ENCODE measurements around the gene BRWD1.
"Not testable (repeated sequence)": the region's sequence is repeated elsewhere in the genome, so short reads cannot be mapped to it uniquely, and the experiment has no call there.

Gene BRWD1

GRCh38 chr21:39164523-39164922 lies 148.9 kb downstream of the BRWD1 start:
- DNase-seq, result no peak

DNA sequence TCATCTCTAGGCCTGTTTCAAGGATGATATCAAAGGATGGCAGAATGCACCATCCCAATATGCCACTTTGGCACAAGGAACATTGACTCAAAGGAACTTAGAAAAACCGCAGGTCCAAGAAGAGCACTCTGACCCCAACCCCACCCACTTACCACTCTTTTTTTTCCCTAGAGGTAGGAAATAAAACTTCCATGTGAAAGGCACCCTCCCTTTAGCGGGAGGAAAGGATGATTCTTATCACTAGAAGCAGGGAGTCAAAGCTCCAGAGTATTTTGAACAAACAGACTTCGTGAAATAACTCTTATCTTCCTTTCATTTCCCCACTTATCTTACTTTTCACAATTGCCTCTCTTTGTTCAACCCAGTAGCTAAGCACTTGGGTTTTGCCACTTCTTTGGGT lies 152.4 kb downstream of the BRWD1 start:
- no peak for DNase-seq

- DNase-seq, result no peak
Measured at GRCh38 chr21:39159342-39160063, 153.9 kb downstream of the BRWD1 start.

GRCh38 chr21:39157241-39157640 lies 156.2 kb downstream of the BRWD1 start:
- not testable (repeated sequence) for DNase-seq

- DNase-seq, result no peak
Measured at GRCh38 chr21:39156024-39156423, 157.4 kb downstream of the BRWD1 start.

- no peak for DNase-seq
Measured at GRCh38 chr21:39155578-39155977, 157.9 kb downstream of the BRWD1 start.

DNA sequence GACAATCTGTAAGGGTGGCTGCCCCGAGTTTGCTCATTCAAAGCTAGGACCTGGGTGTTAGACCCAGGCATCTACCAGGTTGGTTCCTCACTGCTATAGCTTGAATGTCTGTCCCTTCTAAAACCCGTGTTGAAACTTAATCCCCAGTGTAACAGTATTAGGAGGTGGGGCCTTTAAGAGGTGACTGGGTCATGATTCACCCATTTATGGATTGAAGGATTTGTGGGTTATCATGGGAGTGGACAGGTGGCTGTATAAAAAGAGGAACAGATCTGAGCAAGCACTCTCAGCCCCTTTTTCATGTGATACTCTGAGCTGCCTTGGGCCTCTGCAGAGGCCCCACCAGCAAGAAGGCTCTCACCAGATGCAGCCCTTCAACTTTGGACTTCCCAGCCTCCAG lies 159.6 kb downstream of the BRWD1 start:
- no peak for DNase-seq

- DNase-seq, result no peak
Measured at GRCh38 chr21:39153373-39153772, 160.1 kb downstream of the BRWD1 start.

GRCh38 chr21:39152271-39152670 lies 161.2 kb downstream of the BRWD1 start:
- no peak for DNase-seq

DNA sequence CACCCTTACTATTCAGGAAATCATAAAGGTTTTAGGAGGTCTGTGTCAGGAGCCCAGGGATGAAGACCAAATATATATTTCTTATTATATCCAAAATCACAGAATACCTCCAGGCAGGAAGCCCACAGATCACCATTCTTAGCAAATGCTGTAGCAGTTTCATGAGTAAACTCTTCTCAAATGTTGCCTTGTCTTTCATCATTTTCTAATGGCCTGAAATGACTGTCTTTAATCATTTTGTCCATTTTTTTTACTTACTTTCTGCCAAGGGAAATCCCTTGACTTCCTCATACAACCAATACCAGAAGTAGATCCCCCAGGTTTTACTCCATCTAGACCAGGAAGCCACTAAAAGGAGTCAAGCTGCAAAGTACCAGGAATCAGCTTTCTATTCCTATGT lies 162.6 kb downstream of the BRWD1 start:
- no peak for DNase-seq

DNA sequence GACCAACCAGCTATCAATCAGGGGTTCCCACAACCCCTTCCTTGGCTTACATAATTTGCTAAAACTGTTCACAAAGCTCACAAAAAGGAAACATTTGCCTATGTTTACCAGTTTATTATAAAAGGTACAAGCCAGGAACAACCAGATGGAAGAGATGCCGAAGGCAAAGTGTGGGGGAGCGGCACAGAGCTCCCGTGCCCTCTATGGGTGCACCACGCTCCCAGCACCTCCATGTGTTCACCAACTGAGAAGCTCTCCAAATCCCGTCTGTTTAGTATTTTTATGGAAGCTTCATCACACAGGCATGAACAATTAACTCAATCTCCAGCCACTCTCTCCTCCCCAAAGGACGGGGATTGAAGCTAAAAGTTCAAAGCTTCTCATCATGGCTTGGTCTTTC lies 163.1 kb downstream of the BRWD1 start:
- DNase-seq, result no peak

GRCh38 chr21:39149882-39150281 lies 163.6 kb downstream of the BRWD1 start:
- DNase-seq, result no peak

- no peak for DNase-seq
Measured at GRCh38 chr21:39148975-39149374, 164.5 kb downstream of the BRWD1 start.

- no peak for DNase-seq
Measured at GRCh38 chr21:39144191-39144590, 169.2 kb downstream of the BRWD1 start.

DNA sequence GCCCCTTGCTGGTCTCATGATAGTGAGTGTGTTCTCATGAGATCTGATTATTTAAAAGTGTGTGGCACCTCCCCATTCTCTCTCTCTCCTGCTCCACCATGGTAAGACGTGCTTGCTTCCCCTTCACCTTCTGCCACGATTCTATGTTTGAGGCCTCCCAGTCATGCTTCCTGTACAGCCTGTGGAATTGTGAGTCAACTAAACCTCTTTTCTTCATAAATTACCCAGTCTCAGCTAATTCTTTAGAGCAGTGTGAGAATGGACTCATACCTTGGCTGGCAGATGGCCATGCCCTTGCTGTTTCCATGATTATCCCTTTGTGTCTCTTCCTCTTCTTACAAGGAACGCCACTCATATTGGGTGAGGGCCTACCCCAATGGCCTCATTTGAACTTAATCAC lies 170.5 kb downstream of the BRWD1 start:
- DNase-seq, result no peak

DNA sequence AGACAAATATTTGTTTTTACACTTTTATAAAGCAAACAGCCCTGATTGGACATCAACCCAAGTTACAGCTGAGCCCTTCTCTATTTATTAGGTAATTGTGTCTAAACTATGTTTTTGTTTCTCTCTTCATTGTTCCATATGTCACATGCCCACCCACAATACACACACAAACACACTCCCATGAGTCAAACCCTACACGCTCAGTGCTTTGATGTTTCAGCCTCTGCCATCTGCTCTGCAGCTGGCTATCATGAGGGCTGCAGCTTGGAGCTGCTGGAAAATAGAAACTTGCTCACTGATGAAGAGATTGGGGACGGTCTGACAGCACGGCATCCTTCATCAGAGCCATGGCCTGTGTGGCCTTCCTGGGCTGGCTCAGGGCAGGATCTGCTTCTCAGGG lies 171.9 kb downstream of the BRWD1 start:
- DNase-seq, result no peak

DNA sequence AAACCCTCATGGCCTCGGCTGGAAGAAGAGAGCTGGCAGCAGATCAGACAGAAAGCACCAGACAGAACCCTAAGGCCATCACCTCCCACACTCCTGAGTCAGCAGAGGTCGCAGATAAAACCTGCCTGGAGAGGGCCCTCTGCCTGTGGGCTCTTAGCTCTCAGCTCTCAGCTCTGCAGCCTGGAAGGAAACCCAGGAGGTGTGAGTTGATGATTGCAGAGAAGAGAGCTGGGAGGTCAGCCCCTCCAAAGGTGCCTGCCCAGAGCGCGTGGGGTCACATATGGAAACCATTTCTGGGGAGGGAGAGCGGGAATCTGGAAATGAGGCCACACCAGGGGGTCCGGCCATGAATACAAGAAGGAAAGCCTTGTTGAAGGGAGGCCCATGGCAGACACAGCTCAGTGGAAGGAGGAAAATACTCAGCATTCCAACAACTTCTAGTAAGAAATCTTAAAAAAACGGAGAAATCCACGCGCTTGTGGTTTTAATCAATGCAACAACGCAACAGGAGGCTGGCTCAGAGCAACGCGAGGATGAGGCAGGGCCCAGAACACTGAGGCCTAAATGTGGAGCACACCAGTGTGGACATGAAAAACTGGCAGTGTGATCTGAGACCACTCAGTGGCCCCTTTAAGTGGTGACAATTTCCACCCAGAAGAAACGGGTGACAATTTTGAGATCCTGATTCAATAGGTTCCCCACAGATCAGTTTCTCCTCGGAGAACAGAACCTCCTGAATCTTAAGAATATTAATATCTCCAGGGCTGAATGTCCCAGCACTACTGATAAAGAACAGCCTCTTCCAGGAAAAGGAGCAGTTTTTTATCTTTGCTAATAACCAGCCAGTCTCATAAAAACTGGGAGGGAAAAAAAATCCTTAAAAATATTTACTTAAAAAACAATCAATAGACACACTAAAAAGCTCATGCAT lies 175.9 kb downstream of the BRWD1 start:
- DNase-seq, result no peak

GRCh38 chr21:39136711-39137110 lies 176.7 kb downstream of the BRWD1 start:
- no peak for DNase-seq

DNA sequence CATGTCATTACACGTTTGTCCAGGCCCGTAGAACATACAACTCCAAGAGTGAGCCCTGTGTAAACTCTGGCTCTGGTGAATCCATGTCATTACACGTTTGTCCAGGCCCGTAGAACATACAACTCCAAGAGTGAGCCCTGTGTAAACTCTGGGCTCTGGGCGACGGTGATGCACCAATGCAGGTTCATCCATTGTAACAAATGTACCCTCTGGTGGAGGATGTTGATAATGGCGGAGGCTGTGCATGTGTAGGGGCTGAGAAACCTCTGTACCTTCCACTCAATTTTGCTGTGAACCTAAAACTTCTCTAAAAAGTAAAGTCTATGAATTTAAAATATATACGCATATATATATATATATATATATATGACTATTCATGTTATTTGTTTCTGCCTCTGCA lies 177.3 kb downstream of the BRWD1 start:
- not testable (repeated sequence) for DNase-seq

GRCh38 chr21:39134288-39134810 lies 179.1 kb downstream of the BRWD1 start:
- no peak for DNase-seq
